HG02588 (cell line): ENCODE measurements around the gene SNAP47.

Source experiments
- ATAC-seq: cut with Tn5 transposase; IDR thresholded peaks from one replicate; pipeline ENCODE4 v1.9.1; 2021; ENCODE audit warnings: mild to moderate bottlenecking, moderate library complexity; ENCODE audit not compliant: unreplicated experiment

SNAP47 gene

GRCh38 chr1:227748496-227749182 lies 13.4 kb downstream of the SNAP47 start:
- ATAC-seq: no peak

DNA sequence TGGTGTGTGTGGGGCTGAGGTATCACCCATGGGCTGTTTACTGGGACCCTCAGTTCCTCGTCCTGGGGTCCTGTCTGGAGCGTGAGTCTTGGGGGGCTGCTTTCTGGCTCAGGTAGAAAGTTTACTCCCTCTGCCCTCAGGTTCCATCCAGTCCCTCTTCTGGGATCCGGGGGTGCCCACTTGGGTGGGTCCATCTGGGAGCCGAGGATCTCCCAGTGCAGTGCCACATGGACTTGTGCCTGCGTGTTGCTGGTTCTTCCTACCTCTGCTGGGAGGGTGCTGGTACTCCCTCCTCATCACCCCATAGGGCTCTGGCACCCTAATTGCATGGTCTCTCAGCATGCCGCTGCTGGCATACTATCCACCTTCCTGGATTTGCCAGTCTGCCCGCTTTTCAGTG lies 14.0 kb downstream of the SNAP47 start:
- no peak for ATAC-seq

GRCh38 chr1:227749916-227750710 lies 14.9 kb downstream of the SNAP47 start:
- no peak for ATAC-seq

- ATAC-seq: no peak
These were observed 18.9 kb downstream of the SNAP47 start for GRCh38 chr1:227753999-227754711.

- no peak for ATAC-seq
These were observed 19.7 kb downstream of the SNAP47 start for GRCh38 chr1:227754958-227755357.

- no peak for ATAC-seq
These were observed 21.1 kb downstream of the SNAP47 start for GRCh38 chr1:227756172-227756959.

DNA sequence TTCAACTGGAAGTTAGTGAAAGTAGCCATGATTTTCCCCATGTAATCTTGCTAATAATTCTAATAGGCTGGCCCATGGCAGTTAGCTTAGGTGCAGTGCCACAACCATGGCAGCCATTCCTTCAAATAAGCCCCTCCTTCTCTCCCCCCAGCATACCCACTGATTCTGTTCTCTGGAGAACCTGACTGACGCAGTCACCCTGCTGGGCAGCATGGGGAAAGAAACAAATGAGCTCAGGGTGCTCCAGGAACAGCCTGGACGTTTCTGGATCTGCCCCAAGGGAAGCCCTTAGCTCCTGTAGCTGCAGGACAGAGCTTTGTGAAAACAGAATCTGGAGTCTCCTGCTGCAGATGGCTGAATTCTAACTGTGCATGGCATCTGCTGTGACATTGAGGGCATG lies 22.5 kb downstream of the SNAP47 start:
- no peak for ATAC-seq

DNA sequence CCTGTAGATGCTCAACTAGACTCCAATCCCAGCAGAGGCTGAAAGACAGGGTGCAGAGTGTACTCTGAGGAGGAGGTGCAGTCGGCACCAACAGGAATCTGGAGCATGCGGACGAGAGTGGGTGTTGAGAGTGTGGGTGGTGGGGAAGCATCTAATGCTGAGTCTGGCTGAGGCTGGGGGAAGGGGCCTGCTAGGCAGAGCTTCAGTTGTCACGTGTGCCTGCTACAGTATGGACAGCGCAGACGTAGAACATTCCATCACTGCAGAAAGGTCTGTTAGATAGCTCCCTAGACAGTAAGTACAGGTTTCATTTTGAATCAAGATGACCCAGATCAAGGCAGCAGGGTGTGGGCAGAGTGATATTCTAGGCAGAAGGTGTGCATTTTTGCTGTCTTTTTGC lies 23.1 kb downstream of the SNAP47 start:
- peak; percentile 41 for ATAC-seq

- ATAC-seq: no peak
These were observed 24.4 kb downstream of the SNAP47 start for GRCh38 chr1:227759341-227760300.

- no peak for ATAC-seq
These were observed 25.1 kb downstream of the SNAP47 start for GRCh38 chr1:227760377-227760776.

DNA sequence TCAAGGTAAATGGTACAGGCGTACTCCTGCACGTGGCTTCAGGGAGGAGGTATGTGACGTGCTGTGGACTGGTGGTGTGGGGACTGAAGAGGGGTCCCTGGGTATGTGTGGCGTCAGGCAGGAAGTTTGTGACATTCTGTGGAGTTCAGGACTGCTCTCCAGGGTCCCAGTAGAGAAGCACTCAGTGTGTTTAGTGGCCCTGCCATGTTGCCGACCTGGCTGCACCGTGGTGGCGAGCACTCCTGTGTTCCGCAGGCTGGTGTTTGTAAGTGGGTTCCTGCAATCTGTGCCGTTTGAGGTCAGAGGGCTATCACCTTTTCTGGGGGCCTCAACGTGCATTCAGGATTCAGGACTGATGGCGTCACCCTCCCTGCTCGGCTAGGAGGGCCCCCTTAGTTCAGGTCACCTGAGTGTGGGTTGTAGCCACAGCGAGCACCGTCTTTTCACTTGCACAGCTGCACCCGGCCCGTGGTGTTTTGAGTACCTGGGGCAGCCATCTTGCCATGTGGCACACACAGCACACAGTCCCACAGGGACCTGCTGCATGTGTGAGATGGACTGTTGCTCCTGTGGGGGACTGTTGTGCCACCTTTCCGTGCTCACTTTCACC lies 26.5 kb downstream of the SNAP47 start:
- no peak for ATAC-seq

GRCh38 chr1:227762231-227762911 lies 27.1 kb downstream of the SNAP47 start:
- peak; percentile 77 for ATAC-seq

- no peak for ATAC-seq
These were observed 28.2 kb downstream of the SNAP47 start for GRCh38 chr1:227763246-227764018.

DNA sequence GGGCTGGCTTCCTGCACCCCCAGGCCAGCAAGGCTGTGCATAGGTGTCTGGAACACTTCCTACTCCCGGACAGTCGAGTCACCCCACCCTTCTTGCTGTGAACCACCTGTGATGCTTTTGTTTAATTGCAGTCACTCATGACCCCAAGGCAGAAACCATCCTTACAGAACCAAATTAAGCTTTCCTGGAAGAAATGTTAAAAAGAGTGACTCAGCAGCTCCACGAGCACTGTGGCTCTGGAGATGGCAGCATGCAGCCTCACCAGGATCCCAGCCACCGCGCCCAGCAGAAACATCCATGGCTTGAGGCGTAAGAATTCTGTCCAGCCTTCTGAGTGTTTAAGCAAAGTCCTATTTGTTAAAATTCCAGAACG lies 28.8 kb downstream of the SNAP47 start:
- ATAC-seq: no peak

DNA sequence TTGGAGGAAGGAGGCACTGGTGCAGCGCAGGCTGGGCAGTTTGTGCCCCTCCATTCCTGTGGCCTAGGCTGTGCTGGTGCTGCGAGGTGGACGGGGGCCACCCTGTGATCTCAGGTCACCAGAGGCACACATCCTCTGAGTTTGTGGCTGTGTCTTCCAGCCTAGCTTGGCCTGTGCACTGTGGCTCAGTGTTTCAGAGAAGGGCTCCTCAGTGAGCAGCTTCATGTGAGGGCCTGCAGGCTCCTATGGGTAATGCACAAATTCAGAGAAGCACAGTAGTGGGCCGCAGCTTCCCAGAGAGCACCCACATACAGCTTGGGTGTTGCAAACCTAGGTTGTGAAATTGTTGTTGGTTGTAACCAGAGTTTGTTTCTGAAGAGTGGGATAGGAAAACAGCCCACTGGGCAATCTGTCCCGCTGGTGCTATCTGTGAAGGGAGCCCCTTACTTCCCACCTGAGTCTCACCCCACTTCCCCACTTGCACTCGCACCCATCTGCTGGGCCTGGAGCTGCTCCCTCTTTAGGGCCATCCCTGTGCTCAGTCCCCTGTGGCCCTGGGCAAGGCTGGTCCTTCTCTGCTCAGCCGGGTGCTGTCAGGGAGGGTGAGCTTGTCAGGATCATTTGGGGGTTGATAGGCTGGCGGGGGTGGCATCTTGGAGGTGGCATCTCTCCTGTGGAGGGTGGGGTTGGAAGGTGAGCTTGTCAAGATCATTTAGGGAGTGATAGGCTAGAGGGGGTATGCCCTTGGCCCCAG lies 30.2 kb downstream of the SNAP47 start:
- ATAC-seq: no peak

- no peak for ATAC-seq
These were observed 30.9 kb downstream of the SNAP47 start for GRCh38 chr1:227766015-227766634.

DNA sequence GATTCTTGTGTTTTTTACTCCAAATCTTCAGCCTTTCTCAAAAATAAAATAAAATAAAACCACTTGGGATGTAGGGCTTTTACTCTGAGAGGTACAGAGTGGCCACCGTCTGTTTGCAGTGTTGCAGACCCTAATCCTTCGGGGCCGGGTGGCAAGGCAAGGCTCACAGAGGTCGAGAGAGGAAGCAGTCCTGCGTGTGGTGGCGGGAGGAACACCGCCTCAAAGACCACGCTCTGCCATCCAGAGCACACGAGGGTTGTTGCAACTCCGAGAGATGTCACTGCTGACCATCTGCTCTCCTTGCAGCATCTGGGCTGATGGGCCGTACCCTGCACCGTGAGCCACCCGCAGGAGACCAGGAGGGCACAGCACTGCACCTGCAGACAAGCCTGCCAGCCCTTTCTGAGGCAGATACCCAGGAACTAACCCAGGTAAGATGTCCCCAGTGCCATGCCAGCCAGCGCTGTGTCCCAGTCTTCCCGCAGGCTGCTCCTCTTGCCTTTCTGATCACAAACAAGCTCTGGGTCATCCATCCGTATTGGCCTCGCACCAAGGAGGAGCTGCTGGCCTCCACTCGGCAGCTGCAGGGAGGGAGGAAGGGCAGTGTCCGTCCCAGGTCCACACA lies 31.5 kb downstream of the SNAP47 start:
- ATAC-seq: no peak
